ENCODE results near the gene C1orf35. TPM values are rescaled to one million over a fixed set of nuclear protein-coding genes. Genes with fewer than 3 reads are reported as not detected.

C1orf35 gene
- total RNA-seq, 1 experiment from 2014 or later: 31.0 TPM

DNA sequence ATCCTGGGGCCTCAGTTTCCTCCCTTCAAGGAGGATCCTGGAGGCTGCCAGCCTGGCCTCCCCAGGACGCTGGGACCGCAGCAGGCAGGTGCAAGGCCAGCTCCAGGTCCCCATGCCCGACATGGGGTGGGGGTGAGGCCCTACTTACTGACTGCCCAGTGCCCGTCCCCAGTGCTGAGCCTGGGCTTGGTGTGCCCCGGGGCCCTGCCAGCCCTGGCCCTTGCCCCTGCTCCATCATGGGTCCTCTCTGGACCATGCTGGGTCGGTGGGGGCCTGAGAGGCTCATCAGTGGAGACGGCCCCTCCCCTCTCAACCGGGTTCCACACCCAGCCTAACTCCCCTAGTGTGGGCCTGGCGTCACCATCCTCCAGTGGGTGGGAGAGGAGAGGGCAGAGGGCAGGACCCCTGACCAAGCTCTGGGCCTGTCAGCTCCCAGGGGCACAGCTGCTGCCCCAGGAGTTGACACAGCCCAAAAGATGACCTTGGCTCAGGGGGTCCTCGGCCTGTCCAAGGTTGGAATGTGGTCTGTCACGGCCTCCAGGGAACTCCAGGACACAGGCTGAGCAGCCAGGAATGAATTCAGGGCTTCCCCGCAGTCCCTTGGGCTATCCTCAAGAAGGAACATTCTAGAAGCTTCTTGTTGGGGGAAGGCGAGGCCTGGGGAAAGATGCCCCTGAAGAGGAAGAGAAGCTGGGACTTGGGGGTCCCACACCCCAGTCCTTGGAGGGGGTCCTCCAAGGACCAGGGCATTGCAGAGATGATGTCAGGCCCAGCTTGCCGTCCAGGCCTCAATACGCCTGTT, 38.2 kb downstream of the C1orf35 start:
- Histone ChIP-seq H2AFZ (ENCODE audit: low read length) (no peak overlapping the region), H2BK15ac (ENCODE audit: low read depth, low read length) (no peak overlapping the region), H3K23me2 (ENCODE audit: insufficient read length, low read depth, low read length, poor library complexity, severe bottlenecking) (peaks cover 11% of the 10 kb centered on the region), H4K20me1 (ENCODE audit: control insufficient read depth, insufficient read depth, insufficient read length) (no peaks in the 10 kb centered on the region), H2BK12ac (ENCODE audit: insufficient read length, low read depth, low read length) (no peak overlapping the region), H3K4me2 (ENCODE audit: insufficient read depth, insufficient read length, low read length) (no peak overlapping the region), H3K9me3 (ENCODE audit: control insufficient read depth, low read depth, low read length) (no peaks in the 10 kb centered on the region), H3K23ac (ENCODE audit: insufficient read length, low read depth, low read length) (no peak overlapping the region), H4K5ac (ENCODE audit: insufficient read length, low read depth, low read length) (no peak overlapping the region), H3K18ac (ENCODE audit: insufficient read length, low read depth, low read length) (no peak overlapping the region), H2BK120ac (ENCODE audit: low read depth, low read length, poor library complexity, severe bottlenecking) (no peak overlapping the region), H4K8ac (replicated peaks; ENCODE audit: insufficient read length, low read depth, low read length) (no peak overlapping the region), H3K14ac (ENCODE audit: insufficient read depth, low read length) (no peak overlapping the region; the same call in 1 of the 2 replicates), H2AK5ac (ENCODE audit: insufficient read length, low read length) (no peak overlapping the region), H2BK20ac (ENCODE audit: low read depth, low read length, poor library complexity, severe bottlenecking) (no peak overlapping the region), H3K79me1 (ENCODE audit: insufficient read depth, low read depth, low read length, poor library complexity, severe bottlenecking) (no peaks in the 10 kb centered on the region), H3K4me1 (ENCODE audit: insufficient read depth, low read length) (no peaks in the 10 kb centered on the region), H3K27me3 (ENCODE audit: insufficient read depth, low read length) (peaks cover 40% of the 10 kb centered on the region; the same call in 1 of the 2 replicates), H4K91ac (ENCODE audit: insufficient read length, low read depth, low read length) (no peak overlapping the region), H3K79me2 (ENCODE audit: insufficient read depth, low read length) (no peaks in the 10 kb centered on the region), H3K27ac (ENCODE audit: insufficient read length, low read depth, low read length) (no peak overlapping the region), H3K4ac (ENCODE audit: low read depth, low read length) (no peak overlapping the region), H2BK5ac (ENCODE audit: insufficient read length, low read length) (no peak overlapping the region), H3K56ac (ENCODE audit: insufficient read length, low read depth, low read length) (no peak overlapping the region), H3K9ac (ENCODE audit: extremely low read depth, insufficient read length, low read length) (no peak overlapping the region), H3T11ph (ENCODE audit: low read length) (no peak overlapping the region)
- peaks cover 5 to 7% of the 10 kb centered on the region in 2 experiments; a peak in 3 of 4 replicates for H3K4me1 Mint-ChIP-seq
- no CpG with 5 or more reads among the region's 15 CpGs for WGBS (ENCODE audit: extremely low coverage, insufficient read length, low lambda C conversion rate)
- no peaks in the 10 kb centered on the region; a peak in 1 of 7 replicates for H3K36me3 Mint-ChIP-seq (ENCODE audit: insufficient read depth in 1 of 3, low read depth in 3 of 3)
- no peaks in the 10 kb centered on the region; a peak in 1 of 5 replicates for H3K9me3 Mint-ChIP-seq
- TF ChIP-seq, protein P1, sequence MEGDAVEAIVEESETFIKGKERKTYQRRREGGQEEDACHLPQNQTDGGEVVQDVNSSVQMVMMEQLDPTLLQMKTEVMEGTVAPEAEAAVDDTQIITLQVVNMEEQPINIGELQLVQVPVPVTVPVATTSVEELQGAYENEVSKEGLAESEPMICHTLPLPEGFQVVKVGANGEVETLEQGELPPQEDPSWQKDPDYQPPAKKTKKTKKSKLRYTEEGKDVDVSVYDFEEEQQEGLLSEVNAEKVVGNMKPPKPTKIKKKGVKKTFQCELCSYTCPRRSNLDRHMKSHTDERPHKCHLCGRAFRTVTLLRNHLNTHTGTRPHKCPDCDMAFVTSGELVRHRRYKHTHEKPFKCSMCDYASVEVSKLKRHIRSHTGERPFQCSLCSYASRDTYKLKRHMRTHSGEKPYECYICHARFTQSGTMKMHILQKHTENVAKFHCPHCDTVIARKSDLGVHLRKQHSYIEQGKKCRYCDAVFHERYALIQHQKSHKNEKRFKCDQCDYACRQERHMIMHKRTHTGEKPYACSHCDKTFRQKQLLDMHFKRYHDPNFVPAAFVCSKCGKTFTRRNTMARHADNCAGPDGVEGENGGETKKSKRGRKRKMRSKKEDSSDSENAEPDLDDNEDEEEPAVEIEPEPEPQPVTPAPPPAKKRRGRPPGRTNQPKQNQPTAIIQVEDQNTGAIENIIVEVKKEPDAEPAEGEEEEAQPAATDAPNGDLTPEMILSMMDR (conservative IDR thresholded peaks at IDR 0.05): no peak
- H3K4me3 Mint-ChIP-seq: no peak overlapping the region
- H3K27me3 Mint-ChIP-seq (ENCODE audit: low read depth): peaks cover 78% of the 10 kb centered on the region
- DNase-seq: no peak
- no peak overlapping the region for H3K27ac Mint-ChIP-seq
